Subcutaneous abdominal adipose tissue (tissue), 5 donors: ENCODE data around the gene ARHGAP15.

Experiments
- H3K27ac ChIP-seq: one replicate; pipeline ENCODE4 v1.7.0; 2013; ENCODE audit warnings: low read depth, mild to moderate bottlenecking, inconsistent platforms, low read length, moderate library complexity
- H3K27me3 ChIP-seq, 5 donors: one replicate each; pipeline ENCODE4 v1.7.0; 2013; ENCODE audit warnings: low read length in 5 of 5, inconsistent platforms in 1 of 5; ENCODE audit not compliant: control insufficient read depth in 5 of 5, insufficient read depth in 4 of 5
- H3K36me3 ChIP-seq, 5 donors: one replicate each; pipeline ENCODE4 v1.7.0; 2013; ENCODE audit warnings: low read length in 5 of 5; ENCODE audit not compliant: control insufficient read depth in 5 of 5, insufficient read depth in 5 of 5
- H3K4me1 ChIP-seq, 5 donors: one replicate each; pipeline ENCODE4 v1.7.0; 2013; ENCODE audit warnings: low read length in 5 of 5, mild to moderate bottlenecking in 3 of 5, moderate library complexity in 1 of 5; ENCODE audit not compliant: control insufficient read depth in 5 of 5, insufficient read depth in 5 of 5
- H3K4me3 ChIP-seq, 5 donors: one replicate each; pipeline ENCODE4 v1.7.0; 2013; ENCODE audit warnings: low read length in 5 of 5, low read depth in 1 of 5
- H3K9ac ChIP-seq, 5 donors: one replicate each; pipeline ENCODE4 v1.7.0; 2013; ENCODE audit warnings: low read length in 5 of 5, mild to moderate bottlenecking in 4 of 5, moderate library complexity in 3 of 5
- H3K9me3 ChIP-seq, 5 donors: one replicate each; pipeline ENCODE4 v1.7.0; 2013; ENCODE audit warnings: low read length in 5 of 5; ENCODE audit not compliant: control insufficient read depth in 5 of 5
- donor health status: healthy.
- donor health status: healthy.
- donor health status: healthy.
- donor health status: healthy.
- donor health status: healthy.

The ARHGAP15 gene

DNA sequence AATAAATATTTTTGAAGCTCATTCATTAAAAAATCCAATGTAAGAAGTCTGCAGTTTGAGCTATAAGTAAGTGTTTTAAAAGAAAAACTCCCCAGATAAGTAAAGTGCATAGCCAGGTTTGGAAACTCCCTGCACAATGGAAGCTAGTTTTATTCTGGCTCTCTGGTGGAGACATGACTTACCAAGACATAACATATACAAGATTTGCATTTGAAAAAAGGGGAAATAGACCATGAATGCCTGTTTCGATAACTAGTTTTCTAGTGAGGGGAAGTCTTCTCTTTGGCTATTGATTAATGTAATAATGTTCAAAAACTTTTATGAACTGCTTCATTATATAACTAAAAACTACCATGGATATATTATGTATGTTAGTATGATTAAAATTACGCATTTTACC is 435.2 kb downstream of the ARHGAP15 start:
- H3K27me3 ChIP-seq = no peaks in the 10 kb centered on the region
- no peaks in the 10 kb centered on the region for H3K9me3 ChIP-seq
- no peak overlapping the region for H3K9ac ChIP-seq
- no peak overlapping the region for H3K27ac ChIP-seq
- no peak overlapping the region for H3K4me3 ChIP-seq
- H3K4me1 ChIP-seq = peaks cover 0 to 4% (median 2%) of the 10 kb centered on the region in 5 donors
- H3K36me3 ChIP-seq = no peaks in the 10 kb centered on the region

DNA sequence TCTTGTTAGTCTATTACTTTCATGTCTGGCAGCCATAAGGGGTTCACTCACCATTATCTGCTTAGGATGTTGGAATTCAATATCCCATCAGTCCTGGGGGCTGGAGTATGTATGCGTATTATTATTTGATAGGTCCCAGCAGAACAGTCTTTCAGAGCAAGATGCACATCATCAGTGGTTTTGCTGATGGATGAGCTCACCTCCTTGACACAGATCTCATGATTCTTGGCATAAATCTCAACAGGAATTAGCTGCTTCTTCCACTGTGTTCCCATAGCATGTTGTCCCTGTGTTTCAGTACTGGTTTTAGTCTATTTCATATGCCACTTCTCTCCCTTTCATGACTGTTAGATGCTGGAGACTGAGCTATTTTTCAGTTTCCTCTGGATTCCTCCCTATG is 442.5 kb downstream of the ARHGAP15 start:
- no peak overlapping the region for H3K27ac ChIP-seq
- H3K27me3 ChIP-seq = no peaks in the 10 kb centered on the region
- no peak overlapping the region for H3K4me3 ChIP-seq
- H3K9me3 ChIP-seq = no peaks in the 10 kb centered on the region
- H3K9ac ChIP-seq = no peak overlapping the region
- no peaks in the 10 kb centered on the region for H3K4me1 ChIP-seq
- no peaks in the 10 kb centered on the region for H3K36me3 ChIP-seq

DNA sequence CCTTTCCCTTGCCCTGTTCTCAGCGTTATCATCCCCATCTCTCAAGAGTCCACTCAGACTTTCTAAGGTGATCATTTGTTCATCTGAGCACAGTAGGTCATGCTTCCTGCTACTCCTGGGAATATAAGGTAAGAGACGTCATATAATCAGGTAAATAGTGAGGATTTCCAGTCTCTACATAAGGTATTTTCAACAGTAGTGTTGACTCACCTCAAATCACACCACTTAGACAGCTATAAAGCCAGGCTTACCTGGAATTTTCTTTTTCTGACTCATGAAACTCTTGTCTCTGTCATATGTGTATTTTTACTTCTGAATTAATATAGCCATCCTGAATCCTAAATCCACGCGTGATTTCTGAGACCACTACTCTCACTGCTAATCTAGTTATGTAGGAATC is 443.2 kb downstream of the ARHGAP15 start:
- Histone ChIP-seq H3K27me3 (no peaks in the 10 kb centered on the region), H3K9ac (no peak overlapping the region), H3K4me3 (no peak overlapping the region), H3K4me1 (no peaks in the 10 kb centered on the region), H3K9me3 (no peaks in the 10 kb centered on the region), H3K36me3 (no peaks in the 10 kb centered on the region), H3K27ac (no peak overlapping the region)

DNA sequence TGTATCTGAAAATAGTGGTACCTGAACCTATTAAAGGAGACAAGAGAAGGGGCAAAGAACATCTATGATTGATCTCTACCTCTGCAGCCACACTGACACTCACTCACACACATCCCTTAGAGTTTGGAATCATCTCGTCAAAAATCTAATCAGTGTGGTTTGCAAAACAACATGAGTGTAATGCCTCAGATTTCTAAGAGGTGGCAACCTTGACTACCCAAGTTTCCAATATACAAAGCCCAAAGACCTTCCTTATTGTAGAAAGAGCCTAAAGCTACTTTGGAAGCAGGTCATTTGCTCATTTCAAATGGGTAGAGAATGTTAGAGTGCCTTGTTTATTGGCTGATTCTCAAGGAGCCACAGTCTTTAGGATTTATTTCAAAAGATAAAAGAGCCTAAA is 444.9 kb downstream of the ARHGAP15 start:
- Histone ChIP-seq H3K27ac (no peak overlapping the region), H3K9me3 (no peaks in the 10 kb centered on the region), H3K36me3 (no peaks in the 10 kb centered on the region), H3K4me1 (no peaks in the 10 kb centered on the region), H3K9ac (no peak overlapping the region), H3K27me3 (no peaks in the 10 kb centered on the region), H3K4me3 (no peak overlapping the region)

DNA sequence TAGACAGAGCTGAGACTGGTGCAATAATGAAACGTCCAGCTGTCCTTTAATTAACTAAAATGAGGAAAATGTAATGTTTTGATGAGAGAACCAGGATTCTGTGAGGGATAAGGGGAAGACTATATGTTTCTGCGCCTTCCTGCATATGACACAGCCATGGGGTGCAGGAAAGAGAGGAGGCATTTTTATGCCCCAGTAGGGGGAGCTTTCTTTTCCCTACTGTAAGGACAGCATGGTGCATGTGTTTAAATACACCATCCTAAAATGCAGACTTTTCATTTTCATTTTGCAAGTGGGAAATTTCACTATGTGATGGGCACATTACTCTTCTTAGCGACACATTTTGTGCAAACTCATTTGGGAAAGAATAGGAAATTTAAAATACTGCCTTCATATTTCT is 446.1 kb downstream of the ARHGAP15 start:
- no peaks in the 10 kb centered on the region for H3K4me1 ChIP-seq
- no peaks in the 10 kb centered on the region for H3K36me3 ChIP-seq
- H3K27me3 ChIP-seq = no peaks in the 10 kb centered on the region
- H3K9ac ChIP-seq = no peak overlapping the region
- no peak overlapping the region for H3K4me3 ChIP-seq
- H3K9me3 ChIP-seq = no peaks in the 10 kb centered on the region
- H3K27ac ChIP-seq = no peak overlapping the region

DNA sequence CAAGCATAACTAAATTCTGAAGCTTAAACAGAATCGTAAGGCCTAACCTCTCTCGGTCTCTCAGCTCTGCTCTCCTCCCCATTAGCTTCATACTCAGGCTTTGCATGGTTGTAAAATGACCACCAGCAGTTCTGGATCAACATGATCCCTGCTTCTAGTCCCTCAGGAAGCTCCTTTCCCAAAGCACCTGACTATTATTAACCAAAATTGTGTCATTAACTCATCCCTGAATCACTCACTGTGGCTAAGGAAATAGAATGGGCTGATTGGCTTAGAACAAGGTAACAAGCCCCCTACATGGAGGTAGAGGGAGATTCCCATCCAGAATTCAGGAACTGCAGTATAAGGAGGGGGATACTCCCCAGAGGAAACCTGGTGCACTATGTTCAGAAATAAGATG is 448.3 kb downstream of the ARHGAP15 start:
- Histone ChIP-seq H3K4me3 (no peak overlapping the region), H3K4me1 (peaks cover 0 to 17% (median 7%) of the 10 kb centered on the region in 5 donors), H3K9me3 (no peaks in the 10 kb centered on the region), H3K27ac (no peak overlapping the region), H3K9ac (no peak overlapping the region), H3K36me3 (no peaks in the 10 kb centered on the region), H3K27me3 (no peaks in the 10 kb centered on the region)

DNA sequence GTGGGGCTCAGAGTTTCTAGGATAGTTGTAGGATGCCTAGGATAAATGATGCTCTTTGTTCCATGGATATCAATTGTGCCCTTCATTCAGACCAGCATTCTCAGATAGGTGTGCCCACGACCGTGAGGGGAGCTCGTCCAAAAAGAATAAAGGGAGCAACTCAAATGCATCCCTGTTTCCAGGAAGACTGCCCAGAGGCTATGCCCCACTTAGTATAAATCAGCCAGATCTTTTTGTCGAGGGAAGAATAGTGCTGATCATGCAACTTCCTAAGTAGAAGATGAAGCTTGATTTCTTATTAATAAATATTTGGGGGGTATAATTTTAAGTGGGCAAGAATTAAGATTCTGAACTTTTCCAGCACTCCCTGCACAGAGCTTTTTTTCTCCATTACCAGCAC is 450.2 kb downstream of the ARHGAP15 start:
- Histone ChIP-seq H3K9ac (no peak overlapping the region), H3K27ac (no peak overlapping the region), H3K36me3 (no peaks in the 10 kb centered on the region), H3K9me3 (no peaks in the 10 kb centered on the region), H3K27me3 (no peaks in the 10 kb centered on the region), H3K4me1 (peaks cover 0 to 21% (median 7%) of the 10 kb centered on the region in 5 donors), H3K4me3 (no peak overlapping the region)

DNA sequence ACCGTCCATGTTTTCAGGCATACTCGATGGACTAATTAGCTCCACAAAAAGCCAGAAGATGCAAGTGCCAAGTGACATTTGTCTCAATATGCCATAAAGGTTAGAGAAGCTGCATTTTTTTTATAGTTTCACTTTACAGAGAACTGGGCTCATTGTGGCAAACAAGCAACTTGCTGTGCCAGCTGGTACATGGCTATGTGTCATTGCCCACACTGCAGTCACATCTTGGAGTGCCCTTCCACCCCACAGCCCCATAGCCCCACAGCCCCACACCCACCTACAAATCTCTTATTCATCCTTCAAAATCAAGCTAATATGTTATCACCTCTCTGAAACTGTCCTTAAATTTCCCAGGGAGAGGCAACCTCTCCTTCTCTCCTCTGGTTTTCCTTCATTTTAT is 451.9 kb downstream of the ARHGAP15 start:
- Histone ChIP-seq H3K27me3 (no peaks in the 10 kb centered on the region), H3K9ac (no peak overlapping the region), H3K36me3 (no peaks in the 10 kb centered on the region), H3K27ac (no peak overlapping the region), H3K4me3 (no peak overlapping the region), H3K4me1 (peaks cover 0 to 21% (median 7%) of the 10 kb centered on the region in 5 donors), H3K9me3 (no peaks in the 10 kb centered on the region)

DNA sequence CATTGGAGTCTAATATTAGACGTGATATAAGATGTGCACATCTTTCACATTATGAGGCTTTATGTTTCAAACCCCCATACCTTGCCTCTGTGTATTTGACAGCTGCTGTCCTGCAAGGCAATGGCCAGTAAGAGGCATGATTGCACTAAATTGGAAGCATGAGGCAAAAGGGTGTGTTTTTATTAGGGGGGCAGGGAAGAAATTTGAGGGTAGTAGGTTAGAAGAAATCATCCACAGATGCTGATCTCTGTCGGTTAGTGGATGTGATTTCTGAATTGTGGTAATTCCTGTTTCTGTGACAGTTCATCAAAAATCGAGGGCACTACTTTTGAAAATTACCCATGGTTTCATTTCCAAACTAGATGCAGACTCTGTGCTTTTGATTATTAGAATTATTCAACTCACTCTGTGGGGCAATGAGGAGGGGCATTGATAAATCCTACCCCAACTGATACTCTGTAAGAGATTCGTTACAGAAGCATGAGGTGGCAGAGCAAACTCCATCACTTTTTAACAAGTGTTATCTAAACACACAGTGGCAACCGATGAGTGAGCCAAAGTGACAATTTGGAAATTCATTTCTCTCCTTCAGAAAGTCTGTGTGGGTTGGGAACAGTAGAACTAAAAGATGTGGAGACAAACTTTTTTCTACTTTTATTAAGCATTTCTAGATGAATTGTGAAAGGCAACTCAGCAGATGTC is 453.0 kb downstream of the ARHGAP15 start:
- no peaks in the 10 kb centered on the region for H3K36me3 ChIP-seq
- peaks cover 0 to 3% (median 0%) of the 10 kb centered on the region in 5 donors for H3K9me3 ChIP-seq
- no peak overlapping the region for H3K27ac ChIP-seq
- H3K9ac ChIP-seq = no peak overlapping the region
- peaks cover 0 to 21% (median 7%) of the 10 kb centered on the region in 5 donors for H3K4me1 ChIP-seq
- no peaks in the 10 kb centered on the region for H3K27me3 ChIP-seq
- no peak overlapping the region for H3K4me3 ChIP-seq

DNA sequence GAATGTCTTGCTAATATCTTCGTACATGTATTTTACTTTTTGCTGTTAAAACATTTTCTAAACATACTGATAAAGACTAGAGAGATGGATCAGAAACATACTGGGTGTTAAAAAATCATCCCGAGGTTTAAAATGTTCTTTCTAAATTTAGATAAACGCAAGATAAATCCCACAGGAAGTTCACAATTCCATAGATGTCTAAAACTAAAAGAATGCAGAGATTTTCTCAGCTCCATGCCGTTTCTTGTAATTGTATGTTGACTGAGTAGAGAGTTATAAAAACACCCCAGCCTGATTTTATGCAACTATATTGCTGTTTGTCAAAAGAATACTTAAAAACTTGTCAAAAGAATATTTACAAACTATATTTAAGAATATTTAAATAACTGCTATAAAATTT is 455.7 kb downstream of the ARHGAP15 start:
- H3K27me3 ChIP-seq = no peaks in the 10 kb centered on the region
- peaks cover 0 to 21% (median 7%) of the 10 kb centered on the region in 5 donors for H3K4me1 ChIP-seq
- H3K27ac ChIP-seq = no peak overlapping the region
- no peaks in the 10 kb centered on the region for H3K36me3 ChIP-seq
- H3K9me3 ChIP-seq = peaks cover 0 to 3% (median 0%) of the 10 kb centered on the region in 5 donors
- no peak overlapping the region for H3K9ac ChIP-seq
- H3K4me3 ChIP-seq = no peak overlapping the region
